ENCODE measurements around the gene RNF167.

- no peak for TF ChIP-seq TAF1 (IDR thresholded peaks at IDR 0.05; ENCODE audit: low read depth)
- no peak for TF ChIP-seq FOXM1 (IDR thresholded peaks at IDR 0.05; ENCODE audit: borderline replicate concordance, low read depth)
- no peak for TF ChIP-seq EGR1 (IDR thresholded peaks at IDR 0.05)
- TF ChIP-seq, protein P1, sequence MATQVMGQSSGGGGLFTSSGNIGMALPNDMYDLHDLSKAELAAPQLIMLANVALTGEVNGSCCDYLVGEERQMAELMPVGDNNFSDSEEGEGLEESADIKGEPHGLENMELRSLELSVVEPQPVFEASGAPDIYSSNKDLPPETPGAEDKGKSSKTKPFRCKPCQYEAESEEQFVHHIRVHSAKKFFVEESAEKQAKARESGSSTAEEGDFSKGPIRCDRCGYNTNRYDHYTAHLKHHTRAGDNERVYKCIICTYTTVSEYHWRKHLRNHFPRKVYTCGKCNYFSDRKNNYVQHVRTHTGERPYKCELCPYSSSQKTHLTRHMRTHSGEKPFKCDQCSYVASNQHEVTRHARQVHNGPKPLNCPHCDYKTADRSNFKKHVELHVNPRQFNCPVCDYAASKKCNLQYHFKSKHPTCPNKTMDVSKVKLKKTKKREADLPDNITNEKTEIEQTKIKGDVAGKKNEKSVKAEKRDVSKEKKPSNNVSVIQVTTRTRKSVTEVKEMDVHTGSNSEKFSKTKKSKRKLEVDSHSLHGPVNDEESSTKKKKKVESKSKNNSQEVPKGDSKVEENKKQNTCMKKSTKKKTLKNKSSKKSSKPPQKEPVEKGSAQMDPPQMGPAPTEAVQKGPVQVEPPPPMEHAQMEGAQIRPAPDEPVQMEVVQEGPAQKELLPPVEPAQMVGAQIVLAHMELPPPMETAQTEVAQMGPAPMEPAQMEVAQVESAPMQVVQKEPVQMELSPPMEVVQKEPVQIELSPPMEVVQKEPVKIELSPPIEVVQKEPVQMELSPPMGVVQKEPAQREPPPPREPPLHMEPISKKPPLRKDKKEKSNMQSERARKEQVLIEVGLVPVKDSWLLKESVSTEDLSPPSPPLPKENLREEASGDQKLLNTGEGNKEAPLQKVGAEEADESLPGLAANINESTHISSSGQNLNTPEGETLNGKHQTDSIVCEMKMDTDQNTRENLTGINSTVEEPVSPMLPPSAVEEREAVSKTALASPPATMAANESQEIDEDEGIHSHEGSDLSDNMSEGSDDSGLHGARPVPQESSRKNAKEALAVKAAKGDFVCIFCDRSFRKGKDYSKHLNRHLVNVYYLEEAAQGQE (IDR thresholded peaks at IDR 0.05; ENCODE audit: low read depth) = no peak
- TF ChIP-seq EP300 (IDR thresholded peaks at IDR 0.05; ENCODE audit: borderline replicate concordance) = no peak
Observed at GRCh38 chr17:4942760-4943508, 2.9 kb downstream of the RNF167 start.
